Cardiac fibroblast (primary cell): ENCODE data around the gene CYB5D1.

Experiments used
- DNase-seq, 2 donors: peaks; one replicate each; pipeline versions ENCODE4 v3.0.0 to v3.0.0-alpha.2; 2010; ENCODE audit warnings: low read depth in 2 of 2
- H3K4me3 ChIP-seq, 2 donors: replicated peaks in 1 of 2; 1 replicate in 1 of 2; 2 replicates in 1 of 2; pipeline ENCODE4 v1.5.1; 2011; ENCODE audit warnings: low read depth in 2 of 2, low read length in 2 of 2, mild to moderate bottlenecking in 2 of 2, moderate library complexity in 1 of 2
- TF ChIP-seq, protein P1 (sequence below): IDR thresholded peaks from one replicate; pipeline ENCODE4 v1.5.1; 2011; ENCODE audit warnings: low read depth, mild to moderate bottlenecking, low read length, inconsistent platforms

CYB5D1 gene

DNA sequence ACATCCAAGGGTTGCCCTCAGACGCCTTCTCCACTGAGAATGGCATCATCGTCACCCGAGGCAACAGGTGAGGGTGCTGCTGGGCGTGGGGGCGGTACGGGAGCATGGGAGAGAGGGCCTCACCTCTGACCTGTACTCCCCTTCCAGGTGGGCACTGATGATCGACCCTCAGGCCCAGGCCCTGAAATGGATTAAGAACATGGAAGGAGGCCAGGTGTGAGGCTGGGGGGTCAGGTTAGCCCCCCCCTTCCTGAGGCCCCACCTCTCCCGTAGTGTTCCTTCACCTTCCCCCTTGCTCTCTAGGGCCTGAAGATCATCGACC lies 40.2 kb upstream of the CYB5D1 start:
- TF ChIP-seq, protein P1, sequence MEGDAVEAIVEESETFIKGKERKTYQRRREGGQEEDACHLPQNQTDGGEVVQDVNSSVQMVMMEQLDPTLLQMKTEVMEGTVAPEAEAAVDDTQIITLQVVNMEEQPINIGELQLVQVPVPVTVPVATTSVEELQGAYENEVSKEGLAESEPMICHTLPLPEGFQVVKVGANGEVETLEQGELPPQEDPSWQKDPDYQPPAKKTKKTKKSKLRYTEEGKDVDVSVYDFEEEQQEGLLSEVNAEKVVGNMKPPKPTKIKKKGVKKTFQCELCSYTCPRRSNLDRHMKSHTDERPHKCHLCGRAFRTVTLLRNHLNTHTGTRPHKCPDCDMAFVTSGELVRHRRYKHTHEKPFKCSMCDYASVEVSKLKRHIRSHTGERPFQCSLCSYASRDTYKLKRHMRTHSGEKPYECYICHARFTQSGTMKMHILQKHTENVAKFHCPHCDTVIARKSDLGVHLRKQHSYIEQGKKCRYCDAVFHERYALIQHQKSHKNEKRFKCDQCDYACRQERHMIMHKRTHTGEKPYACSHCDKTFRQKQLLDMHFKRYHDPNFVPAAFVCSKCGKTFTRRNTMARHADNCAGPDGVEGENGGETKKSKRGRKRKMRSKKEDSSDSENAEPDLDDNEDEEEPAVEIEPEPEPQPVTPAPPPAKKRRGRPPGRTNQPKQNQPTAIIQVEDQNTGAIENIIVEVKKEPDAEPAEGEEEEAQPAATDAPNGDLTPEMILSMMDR = no peak
- H3K4me3 ChIP-seq = no peak overlapping the region
- DNase-seq = no peak

DNA sequence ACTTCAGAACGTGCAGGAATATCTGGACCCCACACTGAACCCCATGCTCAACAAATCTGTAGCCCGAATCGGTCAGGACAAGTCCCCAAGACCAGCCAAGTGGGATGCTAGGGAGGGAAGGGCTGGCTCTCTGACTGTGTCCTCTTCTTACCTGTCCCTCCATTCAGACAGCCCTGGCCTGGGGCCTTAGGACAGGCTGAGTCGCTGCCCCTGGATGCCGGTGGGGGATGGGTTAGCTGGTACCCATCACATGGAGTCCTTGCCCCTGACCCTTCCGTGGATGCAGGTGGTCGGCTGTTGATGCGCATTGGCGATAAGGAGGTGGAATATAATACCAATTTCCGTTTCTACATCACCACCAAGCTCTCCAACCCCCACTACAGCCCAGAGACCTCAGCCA lies 39.8 kb upstream of the CYB5D1 start:
- no peak overlapping the region for H3K4me3 ChIP-seq
- TF ChIP-seq, protein P1 = no peak
- no peak for DNase-seq

- H3K4me3 ChIP-seq = no peak overlapping the region
- TF ChIP-seq, protein P1 = no peak
- no peak for DNase-seq
These were observed 38.8 kb upstream of the CYB5D1 start for GRCh38 chr17:7818746-7819645.

DNA sequence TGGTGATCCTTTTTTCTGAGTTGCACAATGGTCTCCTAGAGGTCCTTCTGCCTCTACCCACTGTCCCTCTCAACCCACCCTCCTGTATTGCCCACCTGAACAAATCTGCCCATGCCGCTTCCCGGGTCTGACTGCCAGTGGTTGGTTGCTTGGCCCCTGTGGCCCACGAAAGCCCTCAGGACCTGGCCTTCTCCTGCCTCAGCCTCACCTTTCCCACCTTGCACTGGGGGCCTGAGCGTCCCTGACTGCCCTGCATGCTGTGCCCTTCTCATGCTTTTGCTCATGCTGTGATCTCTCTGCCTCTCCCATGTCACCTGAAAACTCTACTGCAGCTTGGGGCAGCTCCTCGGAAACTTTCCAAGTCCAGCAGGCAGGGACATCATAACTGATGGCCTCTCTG lies 37.6 kb upstream of the CYB5D1 start:
- H3K4me3 ChIP-seq = no peak overlapping the region
- no peak for DNase-seq
- TF ChIP-seq, protein P1 = no peak

DNA sequence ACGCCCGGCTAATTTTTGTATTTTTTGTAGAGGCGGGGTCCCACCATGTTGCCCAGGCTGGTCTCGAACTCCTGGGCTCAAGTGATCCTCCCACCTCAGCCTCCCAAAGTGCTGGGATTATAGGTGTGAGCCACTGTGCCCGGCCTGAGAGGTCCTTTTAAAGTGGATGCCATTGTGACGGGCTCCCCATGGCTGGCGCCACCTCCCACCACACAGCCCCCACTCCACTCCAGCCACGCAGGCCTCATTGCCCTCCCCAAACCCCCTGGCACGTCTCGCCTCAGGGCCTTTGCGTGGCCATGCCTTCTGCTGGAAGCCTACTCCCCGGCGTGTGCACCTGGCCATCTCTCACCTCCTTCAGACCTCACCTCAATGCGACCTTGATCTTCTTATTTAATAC lies 35.7 kb upstream of the CYB5D1 start:
- no peak for DNase-seq
- TF ChIP-seq, protein P1 = no peak

GRCh38 chr17:7823581-7824001 lies 34.2 kb upstream of the CYB5D1 start:
- TF ChIP-seq, protein P1 = no peak
- no peak overlapping the region for H3K4me3 ChIP-seq
- DNase-seq = no peak

More for the DNA sequence above, 35.7 kb upstream of the CYB5D1 start:
- H3K4me3 ChIP-seq = no peak overlapping the region
